Measurements from ENCODE around the gene MCCD1. TPM values are rescaled to one million over a fixed set of nuclear protein-coding genes. Genes with fewer than 3 reads are reported as not detected.
"Not testable (repeated sequence)": the region's sequence is repeated elsewhere in the genome, so short reads cannot be mapped to it uniquely, and the experiment has no call there.

Gene MCCD1
- total and polyA plus RNA-seq, 2 donors from 2014 or later, result 3.5 to 325 TPM

- Histone ChIP-seq H3K9me3 (ENCODE audit: control insufficient read depth in 2 of 3, insufficient read depth in 1 of 3, low read length in 3 of 3) (no peaks in the 10 kb centered on the region), H3K4me1 (ENCODE audit: control insufficient read depth in 2 of 3, insufficient read depth in 2 of 3, low read depth in 1 of 3, low read length in 3 of 3) (no peaks in the 10 kb centered on the region), H3K36me3 (ENCODE audit: control insufficient read depth in 2 of 3, insufficient read depth in 3 of 3, low read length in 3 of 3) (no peaks in the 10 kb centered on the region), H3K27ac (ENCODE audit: low read depth in 2 of 2, low read length in 2 of 2) (no peak overlapping the region), H3K4me3 (ENCODE audit: low read length in 3 of 3) (no peak overlapping the region), H3K27me3 (ENCODE audit: control insufficient read depth, insufficient read depth, low read length) (no peaks in the 10 kb centered on the region), H3K9ac (ENCODE audit: low read length in 3 of 3) (no peak overlapping the region)
- no peak for DNase-seq
- TF ChIP-seq, protein P1, sequence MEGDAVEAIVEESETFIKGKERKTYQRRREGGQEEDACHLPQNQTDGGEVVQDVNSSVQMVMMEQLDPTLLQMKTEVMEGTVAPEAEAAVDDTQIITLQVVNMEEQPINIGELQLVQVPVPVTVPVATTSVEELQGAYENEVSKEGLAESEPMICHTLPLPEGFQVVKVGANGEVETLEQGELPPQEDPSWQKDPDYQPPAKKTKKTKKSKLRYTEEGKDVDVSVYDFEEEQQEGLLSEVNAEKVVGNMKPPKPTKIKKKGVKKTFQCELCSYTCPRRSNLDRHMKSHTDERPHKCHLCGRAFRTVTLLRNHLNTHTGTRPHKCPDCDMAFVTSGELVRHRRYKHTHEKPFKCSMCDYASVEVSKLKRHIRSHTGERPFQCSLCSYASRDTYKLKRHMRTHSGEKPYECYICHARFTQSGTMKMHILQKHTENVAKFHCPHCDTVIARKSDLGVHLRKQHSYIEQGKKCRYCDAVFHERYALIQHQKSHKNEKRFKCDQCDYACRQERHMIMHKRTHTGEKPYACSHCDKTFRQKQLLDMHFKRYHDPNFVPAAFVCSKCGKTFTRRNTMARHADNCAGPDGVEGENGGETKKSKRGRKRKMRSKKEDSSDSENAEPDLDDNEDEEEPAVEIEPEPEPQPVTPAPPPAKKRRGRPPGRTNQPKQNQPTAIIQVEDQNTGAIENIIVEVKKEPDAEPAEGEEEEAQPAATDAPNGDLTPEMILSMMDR (IDR thresholded peaks at IDR 0.05; ENCODE audit: borderline replicate concordance, extremely low read depth, insufficient read depth), result no peak
- intact Hi-C loops (cut with DNase I), result no loop called here
- FAIRE-seq, result no peak
These were observed 48.7 kb upstream of the MCCD1 start for GRCh38 chr6:31479933-31480535.

DNA sequence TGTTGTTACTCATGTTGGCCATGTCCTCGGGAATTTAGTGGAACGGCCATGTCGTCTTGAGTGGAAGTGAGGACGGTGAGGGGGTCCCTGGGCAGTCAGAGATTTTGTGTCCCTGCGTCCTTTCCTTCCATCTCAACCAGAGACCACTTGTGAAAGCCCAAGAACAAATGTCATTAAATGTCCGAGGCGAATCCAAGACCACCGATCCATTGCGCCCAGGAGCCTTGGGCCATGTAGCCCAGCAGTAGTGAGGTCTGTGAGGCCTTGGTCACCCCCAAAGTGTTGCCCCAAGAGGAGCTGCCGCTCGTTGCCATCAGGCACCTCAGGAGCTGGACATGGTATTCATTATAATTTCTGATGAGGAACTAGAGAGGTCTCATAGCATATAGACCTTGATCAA, 48.2 kb upstream of the MCCD1 start:
- H3K4me3 ChIP-seq (ENCODE audit: low read length in 3 of 3), result no peak overlapping the region
- TF ChIP-seq, protein P1 (IDR thresholded peaks at IDR 0.05; ENCODE audit: borderline replicate concordance, extremely low read depth, insufficient read depth), result no peak
- DNase-seq, result no peak
- intact Hi-C loops (cut with DNase I), result no loop called here
- H3K9ac ChIP-seq (ENCODE audit: low read length in 3 of 3), result no peak overlapping the region
- H3K27me3 ChIP-seq (ENCODE audit: control insufficient read depth, insufficient read depth, low read length), result no peaks in the 10 kb centered on the region
- H3K27ac ChIP-seq (ENCODE audit: low read depth in 2 of 2, low read length in 2 of 2), result no peak overlapping the region
- H3K4me1 ChIP-seq (ENCODE audit: control insufficient read depth in 2 of 3, insufficient read depth in 2 of 3, low read depth in 1 of 3, low read length in 3 of 3), result no peaks in the 10 kb centered on the region
- FAIRE-seq, result no peak
- no peaks in the 10 kb centered on the region for H3K9me3 ChIP-seq (ENCODE audit: control insufficient read depth in 2 of 3, insufficient read depth in 1 of 3, low read length in 3 of 3)
- no peaks in the 10 kb centered on the region for H3K36me3 ChIP-seq (ENCODE audit: control insufficient read depth in 2 of 3, insufficient read depth in 3 of 3, low read length in 3 of 3)

GRCh38 chr6:31483392-31483791, 45.4 kb upstream of the MCCD1 start:
- H3K36me3 ChIP-seq (ENCODE audit: control insufficient read depth in 2 of 3, insufficient read depth in 3 of 3, low read length in 3 of 3), result no peaks in the 10 kb centered on the region
- H3K4me1 ChIP-seq (ENCODE audit: control insufficient read depth in 2 of 3, insufficient read depth in 2 of 3, low read depth in 1 of 3, low read length in 3 of 3), result no peaks in the 10 kb centered on the region
- FAIRE-seq (no peak), DNase-seq (no peak)
- no peak overlapping the region for H3K4me3 ChIP-seq (ENCODE audit: low read length in 3 of 3)
- no peaks in the 10 kb centered on the region for H3K27me3 ChIP-seq (ENCODE audit: control insufficient read depth, insufficient read depth, low read length)
- TF ChIP-seq, protein P1 (IDR thresholded peaks at IDR 0.05; ENCODE audit: borderline replicate concordance, extremely low read depth, insufficient read depth), result no peak
- H3K9me3 ChIP-seq (ENCODE audit: control insufficient read depth in 2 of 3, insufficient read depth in 1 of 3, low read length in 3 of 3), result no peaks in the 10 kb centered on the region
- no peak overlapping the region for H3K9ac ChIP-seq (ENCODE audit: low read length in 3 of 3)
- intact Hi-C loops (cut with DNase I), result no loop called here
- H3K27ac ChIP-seq (ENCODE audit: low read depth in 2 of 2, low read length in 2 of 2), result no peak overlapping the region

DNA sequence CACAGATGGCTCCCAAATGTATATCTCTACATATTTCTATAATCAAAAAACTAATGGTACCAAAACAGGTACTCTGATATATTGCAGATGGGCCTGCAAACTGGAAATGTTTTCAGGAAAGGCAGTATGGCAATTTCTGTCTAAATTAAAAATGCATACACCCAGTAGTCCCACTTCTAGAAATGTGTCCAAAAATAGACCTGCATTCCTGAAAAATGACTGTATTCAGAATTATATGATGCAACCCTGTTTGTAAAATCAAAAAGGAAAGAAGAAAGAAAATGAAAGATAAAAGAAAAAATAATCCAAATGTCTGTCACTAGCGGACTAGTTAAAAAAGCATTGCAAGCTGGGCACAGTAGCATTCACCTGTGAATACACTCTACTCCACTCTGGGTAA, 43.7 kb upstream of the MCCD1 start:
- intact Hi-C loops (cut with DNase I), result no loop called here
- no peak overlapping the region for H3K27ac ChIP-seq (ENCODE audit: low read depth in 2 of 2, low read length in 2 of 2)
- H3K27me3 ChIP-seq (ENCODE audit: control insufficient read depth, insufficient read depth, low read length), result no peaks in the 10 kb centered on the region
- no peak overlapping the region for H3K4me3 ChIP-seq (ENCODE audit: low read length in 3 of 3)
- no peaks in the 10 kb centered on the region for H3K4me1 ChIP-seq (ENCODE audit: control insufficient read depth in 2 of 3, insufficient read depth in 2 of 3, low read depth in 1 of 3, low read length in 3 of 3)
- no peak for FAIRE-seq
- no peaks in the 10 kb centered on the region for H3K9me3 ChIP-seq (ENCODE audit: control insufficient read depth in 2 of 3, insufficient read depth in 1 of 3, low read length in 3 of 3)
- H3K9ac ChIP-seq (ENCODE audit: low read length in 3 of 3), result no peak overlapping the region
- TF ChIP-seq, protein P1 (IDR thresholded peaks at IDR 0.05; ENCODE audit: borderline replicate concordance, extremely low read depth, insufficient read depth), result no peak
- no peaks in the 10 kb centered on the region for H3K36me3 ChIP-seq (ENCODE audit: control insufficient read depth in 2 of 3, insufficient read depth in 3 of 3, low read length in 3 of 3)
- DNase-seq, result no peak

- H3K27me3 ChIP-seq (ENCODE audit: control insufficient read depth, insufficient read depth, low read length); H3K4me3 ChIP-seq (ENCODE audit: low read length in 3 of 3); DNase-seq; intact Hi-C loops (cut with DNase I); H3K36me3 ChIP-seq (ENCODE audit: control insufficient read depth in 2 of 3, insufficient read depth in 3 of 3, low read length in 3 of 3); H3K27ac ChIP-seq (ENCODE audit: low read depth in 2 of 2, low read length in 2 of 2); H3K4me1 ChIP-seq (ENCODE audit: control insufficient read depth in 2 of 3, insufficient read depth in 2 of 3, low read depth in 1 of 3, low read length in 3 of 3); H3K9ac ChIP-seq (ENCODE audit: low read length in 3 of 3); H3K9me3 ChIP-seq (ENCODE audit: control insufficient read depth in 2 of 3, insufficient read depth in 1 of 3, low read length in 3 of 3); FAIRE-seq: not testable (repeated sequence)
These were observed 42.5 kb upstream of the MCCD1 start for GRCh38 chr6:31486065-31486837.
